Activated T-helper 1 cell treated with Interleukin-2 at 50 U/mL for 16 hours (primary cell): ENCODE measurements around the gene PACSIN2.
"Not testable (repeated sequence)": the region's sequence is repeated elsewhere in the genome, so short reads cannot be mapped to it uniquely, and the experiment has no call there.

Source experiments
- DNase-seq: peaks from one replicate; pipeline ENCODE4 v3.0.0-alpha.2; 2020; ENCODE audit warnings: low read depth

The PACSIN2 gene, protein sequence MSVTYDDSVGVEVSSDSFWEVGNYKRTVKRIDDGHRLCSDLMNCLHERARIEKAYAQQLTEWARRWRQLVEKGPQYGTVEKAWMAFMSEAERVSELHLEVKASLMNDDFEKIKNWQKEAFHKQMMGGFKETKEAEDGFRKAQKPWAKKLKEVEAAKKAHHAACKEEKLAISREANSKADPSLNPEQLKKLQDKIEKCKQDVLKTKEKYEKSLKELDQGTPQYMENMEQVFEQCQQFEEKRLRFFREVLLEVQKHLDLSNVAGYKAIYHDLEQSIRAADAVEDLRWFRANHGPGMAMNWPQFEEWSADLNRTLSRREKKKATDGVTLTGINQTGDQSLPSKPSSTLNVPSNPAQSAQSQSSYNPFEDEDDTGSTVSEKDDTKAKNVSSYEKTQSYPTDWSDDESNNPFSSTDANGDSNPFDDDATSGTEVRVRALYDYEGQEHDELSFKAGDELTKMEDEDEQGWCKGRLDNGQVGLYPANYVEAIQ

DNA sequence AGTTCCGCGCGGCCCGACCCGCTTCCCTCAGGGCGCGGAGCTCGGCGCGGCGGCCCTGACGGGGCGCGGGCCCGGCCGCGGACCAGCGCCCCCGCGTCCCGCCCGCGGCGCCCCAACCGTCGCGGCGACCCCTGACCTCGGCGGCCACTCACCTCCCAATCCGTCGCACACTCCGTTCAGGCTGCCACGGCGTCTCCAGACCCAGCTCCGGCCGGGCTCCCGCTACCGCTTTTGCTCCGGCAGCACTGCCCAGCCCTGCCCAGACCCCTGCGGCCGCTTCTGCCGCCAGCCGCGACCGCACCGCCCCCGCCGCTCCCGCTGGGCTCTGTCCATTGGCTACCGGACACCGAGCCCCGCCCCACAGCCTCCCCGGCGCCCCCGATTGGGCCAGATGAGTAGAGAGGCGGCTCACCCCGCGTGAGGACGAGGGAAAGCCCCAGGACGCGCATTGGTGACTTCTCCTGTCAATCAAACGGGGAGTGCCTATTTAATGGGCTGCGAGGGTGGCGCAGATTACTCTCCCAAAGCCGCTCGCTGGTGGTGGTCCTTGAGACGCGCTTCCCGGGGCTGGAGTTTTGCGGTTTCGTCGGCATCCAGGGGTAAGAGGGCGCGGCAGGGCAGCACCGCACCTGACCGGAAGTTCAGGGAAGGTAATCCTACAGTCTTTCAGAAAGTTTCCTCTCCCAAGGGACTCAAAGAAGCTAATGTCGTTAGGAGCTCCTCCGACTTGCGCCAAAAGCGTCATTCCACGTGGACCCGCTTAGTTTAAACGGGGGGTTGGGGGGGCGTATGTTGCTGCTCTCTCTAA, at the start of gene PACSIN2:
TSS of gene PACSIN2 (minus strand) at position 281 of the 808 bp plus-strand sequence. CDS start 103,069 bp downstream, outside the sequence.
- DNase-seq: peak; percentile 98

DNA sequence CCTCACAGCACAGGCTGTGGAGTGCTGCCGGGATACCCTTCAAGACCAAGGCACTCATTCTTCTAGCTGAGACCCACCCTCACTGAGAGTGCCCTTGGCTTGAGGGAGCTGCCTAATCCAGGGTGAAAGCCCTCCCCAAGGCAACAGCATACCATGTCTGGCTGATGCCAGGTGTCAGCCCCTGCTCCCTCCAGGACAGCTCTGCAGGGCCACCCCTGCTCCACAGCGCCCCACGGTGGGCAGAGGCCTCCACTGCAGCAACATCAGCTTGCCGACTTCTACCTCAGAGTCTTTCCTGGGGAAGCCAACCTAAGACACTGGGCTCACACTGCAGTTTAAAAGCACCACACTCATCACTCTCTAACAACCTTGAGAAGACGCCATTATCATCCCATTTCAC, 45.2 kb upstream of the PACSIN2 start:
- no peak for DNase-seq

DNA sequence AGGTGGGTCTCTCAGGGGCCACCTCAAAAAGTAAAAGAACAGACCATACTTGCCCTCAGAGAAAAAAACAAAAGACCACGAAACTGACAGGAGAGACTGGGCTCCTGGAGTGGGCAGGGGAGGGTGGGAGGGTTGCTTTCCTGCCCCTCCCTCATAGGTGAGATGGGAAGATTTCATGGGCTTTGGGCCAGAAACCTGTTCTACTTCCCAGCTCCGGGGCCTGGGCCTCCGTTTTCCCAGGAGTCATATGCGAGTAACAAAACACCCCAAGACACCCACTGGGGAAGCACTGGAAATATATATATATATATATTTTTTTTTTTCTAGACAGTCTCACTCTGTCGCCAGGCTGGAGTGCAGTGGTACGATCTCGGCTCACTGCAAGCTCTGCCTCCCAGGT, 42.7 kb upstream of the PACSIN2 start:
- no peak for DNase-seq

DNA sequence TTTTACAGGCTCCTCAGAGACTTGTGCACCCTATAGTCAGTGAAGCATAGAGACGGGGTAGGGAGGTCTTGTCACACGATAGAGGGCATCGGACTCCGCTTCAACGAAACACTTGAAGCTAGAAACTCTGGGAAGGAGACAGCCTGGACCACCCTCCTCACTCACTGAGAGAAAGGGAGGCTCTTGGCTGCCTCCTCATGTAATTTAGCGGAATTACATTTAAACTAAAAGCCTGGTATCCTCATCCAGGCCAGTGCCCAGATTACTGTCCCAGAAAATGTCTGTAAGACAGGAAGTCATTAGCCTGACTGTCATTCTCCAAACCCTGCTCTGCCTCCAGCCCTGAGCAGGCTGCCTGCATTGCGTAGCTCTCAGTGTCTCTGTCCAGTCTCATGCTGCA, 38.2 kb upstream of the PACSIN2 start:
- DNase-seq: no peak

DNA sequence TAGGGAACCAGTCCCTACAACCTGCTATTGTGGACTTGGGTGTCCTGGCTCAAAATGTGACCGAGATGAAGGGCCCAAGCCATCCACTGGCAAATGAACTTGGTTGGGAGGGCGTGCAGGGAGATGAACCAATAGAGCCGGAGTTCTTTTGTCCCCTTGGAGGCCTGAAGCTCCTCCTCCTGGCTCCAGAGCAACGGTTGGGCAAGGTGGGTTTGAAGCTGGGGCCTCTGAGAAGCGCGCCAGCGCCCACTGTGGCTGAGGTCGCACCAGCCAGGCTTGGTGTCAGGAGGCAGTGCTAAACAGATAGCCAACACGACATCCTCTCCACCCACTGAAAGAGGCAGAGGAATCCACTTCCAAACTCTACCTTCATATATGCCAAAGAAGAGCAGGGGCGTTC, 36.0 kb upstream of the PACSIN2 start:
- no peak for DNase-seq

DNA sequence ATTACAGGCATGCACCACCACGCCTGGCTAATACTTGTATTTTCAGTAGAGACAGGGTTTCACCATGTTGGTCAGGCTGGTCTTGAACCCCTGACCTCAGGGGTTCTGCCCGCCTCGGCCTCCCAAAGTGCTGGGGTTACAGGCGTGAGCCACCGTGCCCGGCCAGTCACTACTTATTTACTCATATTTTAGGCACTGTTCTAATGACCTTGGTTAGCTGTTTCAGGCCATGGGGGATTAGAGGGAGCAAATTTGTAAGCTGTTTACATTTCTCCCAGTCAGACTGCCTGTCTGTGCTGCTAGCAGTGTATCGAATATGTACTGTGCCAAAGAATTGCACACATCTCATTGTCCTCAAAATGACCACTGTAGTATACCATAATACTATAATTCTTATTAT, 32.7 kb upstream of the PACSIN2 start:
- DNase-seq: no peak

DNA sequence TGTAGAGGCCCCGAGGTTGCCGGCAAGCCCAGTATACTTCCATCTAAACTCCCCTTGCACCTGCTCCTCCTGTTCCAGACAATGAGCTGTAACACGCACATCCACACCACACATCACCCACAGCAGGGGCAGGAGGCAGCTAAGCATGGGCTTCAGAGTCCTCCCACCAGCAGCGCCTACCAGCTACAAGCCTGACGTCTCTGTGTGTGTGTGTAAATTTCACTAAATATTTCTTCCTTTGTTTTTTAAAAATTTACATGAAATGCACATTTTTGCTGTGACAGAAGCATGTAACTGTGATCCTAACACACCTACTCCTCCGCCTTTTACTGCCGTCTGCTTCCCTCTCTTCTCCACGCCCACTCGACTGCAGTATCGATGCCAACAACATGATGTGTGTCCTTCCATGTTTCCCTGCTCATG, 29.4 kb upstream of the PACSIN2 start:
- no peak for DNase-seq

DNA sequence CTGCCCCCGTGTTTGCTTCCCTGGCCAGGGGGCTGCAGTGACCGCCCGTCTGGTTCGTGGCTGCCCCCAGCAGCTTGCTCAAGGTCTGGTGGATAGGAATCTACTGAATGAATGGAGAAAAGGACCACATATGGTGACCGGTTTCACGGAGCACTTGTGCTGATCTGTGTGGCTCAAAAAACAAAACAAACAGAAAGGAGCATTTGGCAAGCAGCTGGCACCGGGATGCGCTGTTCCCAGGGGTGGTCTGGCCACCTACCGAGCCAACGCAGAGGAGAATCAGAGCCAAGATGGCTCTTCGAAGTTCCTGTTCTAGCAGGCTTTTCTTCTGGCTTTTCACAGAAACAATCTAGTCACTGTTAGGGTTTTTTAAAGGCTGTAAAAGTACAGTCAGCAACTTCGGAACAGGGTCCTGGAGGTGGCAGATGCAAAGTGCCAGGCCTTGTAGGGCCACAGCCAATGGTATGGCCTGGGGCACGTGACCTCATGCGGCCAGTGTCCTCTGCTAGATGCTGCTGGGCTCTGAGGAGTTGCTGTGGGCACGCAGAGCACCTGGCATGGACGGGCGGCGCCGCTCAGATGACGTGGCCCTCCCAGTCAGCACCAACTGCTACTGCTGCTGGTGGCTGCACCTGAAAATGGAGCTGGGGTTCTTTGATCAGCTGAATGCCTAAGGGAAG, 27.3 kb upstream of the PACSIN2 start:
- DNase-seq: no peak

DNA sequence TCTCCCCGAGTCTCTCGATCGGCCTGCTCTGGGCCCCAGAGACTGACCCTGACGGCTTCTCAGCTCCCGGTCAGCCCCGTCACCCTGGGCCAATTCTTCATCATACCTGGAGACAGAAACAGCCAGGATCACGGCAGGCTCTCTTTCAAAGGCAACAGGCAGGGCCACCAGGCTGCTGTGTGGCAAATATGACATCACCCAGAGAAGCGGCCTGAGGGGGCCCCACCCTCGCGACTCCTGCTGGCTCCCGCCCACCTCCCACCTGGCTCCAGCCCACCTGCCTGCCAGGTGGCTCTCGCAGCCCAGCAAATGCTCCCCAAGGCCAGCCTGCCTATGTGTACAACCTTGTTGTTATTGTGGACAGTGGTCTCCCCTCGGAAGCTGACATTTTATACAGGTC, 24.9 kb upstream of the PACSIN2 start:
- no peak for DNase-seq

DNA sequence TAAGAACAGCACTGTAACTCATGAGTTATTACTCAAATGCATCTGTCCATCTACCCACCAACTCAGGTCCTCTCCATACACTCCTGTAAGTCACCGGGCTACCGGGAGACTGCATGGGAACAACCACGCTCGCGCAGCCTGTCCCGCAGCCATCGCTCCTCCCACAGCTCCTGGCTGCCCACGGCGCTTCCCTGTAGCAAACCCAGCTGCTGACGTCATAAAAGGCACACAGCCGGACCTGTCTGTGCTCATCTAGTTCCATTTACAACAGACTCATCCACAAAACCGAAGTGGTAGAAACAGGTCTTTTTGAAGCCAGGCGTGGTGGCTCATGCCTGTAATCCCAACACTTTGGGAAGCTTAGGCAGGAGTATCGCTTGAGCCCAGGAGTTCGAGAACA, 23.4 kb upstream of the PACSIN2 start:
- DNase-seq: no peak

DNA sequence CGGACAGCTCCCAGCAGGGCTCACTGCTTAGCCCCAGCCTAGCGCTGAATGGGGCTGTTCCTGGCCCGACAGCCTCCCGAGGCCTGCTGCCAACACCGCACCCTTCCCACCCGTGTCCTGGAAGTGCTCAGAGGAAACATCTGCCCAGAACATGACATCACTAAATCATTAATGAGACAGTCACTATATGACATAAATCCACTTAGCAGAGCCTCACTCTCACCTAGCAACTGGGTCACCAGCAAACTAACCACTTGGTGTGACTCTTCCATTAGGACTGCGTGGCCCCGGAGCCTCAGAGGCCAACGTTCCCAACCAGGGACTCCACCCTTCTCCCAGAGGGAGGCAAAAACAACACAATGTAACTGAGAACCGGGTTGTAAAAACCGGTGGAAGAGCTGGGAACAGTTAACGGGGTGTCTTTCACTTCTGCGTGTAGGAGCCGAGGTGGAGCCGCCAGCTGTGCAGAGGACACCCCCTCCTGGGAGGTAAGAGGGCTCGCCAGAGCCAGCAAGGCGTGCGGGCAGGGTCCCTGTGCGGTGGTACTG, 21.4 kb upstream of the PACSIN2 start:
- DNase-seq: no peak

DNA sequence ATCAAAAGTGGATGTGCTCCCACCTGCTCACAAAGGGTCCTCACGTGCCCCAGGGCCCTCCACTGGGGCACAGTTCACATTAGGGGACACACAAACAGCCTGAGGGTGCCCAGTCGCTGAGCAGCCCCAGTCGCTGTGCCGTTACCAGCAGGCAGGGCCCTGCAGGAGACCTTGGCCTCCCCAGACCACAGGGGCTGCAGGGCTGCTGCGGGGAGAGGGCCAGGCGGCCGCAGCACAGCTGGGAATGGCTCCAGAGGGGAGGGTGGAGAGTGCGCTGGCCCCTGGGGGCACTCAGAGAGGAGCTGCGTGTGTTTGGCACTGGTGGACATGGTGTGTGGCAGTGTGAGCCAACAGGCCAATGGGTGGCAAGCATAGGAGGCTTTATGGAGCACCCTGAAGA, 20.3 kb upstream of the PACSIN2 start:
- DNase-seq: no peak

DNA sequence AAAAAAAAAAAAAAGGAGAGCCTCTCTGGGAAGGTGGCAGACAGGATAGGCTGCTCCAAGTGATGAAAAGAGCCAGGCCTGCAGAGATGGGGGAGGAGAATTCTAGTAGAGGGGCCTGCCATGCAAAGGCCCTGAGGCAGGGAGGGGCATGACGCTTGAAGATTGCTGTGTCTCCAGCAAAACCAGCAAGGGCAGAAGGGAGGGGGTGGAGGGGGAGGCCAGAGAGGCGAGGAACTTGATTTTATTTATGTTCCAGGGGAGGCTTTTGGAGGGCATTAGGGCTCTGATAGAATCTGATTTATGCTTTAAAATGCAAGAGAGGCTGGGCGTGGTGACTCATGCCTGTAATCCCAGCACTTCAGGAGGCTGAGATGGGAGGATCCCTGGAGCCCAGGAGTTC, 16.7 kb upstream of the PACSIN2 start:
- no peak for DNase-seq

DNA sequence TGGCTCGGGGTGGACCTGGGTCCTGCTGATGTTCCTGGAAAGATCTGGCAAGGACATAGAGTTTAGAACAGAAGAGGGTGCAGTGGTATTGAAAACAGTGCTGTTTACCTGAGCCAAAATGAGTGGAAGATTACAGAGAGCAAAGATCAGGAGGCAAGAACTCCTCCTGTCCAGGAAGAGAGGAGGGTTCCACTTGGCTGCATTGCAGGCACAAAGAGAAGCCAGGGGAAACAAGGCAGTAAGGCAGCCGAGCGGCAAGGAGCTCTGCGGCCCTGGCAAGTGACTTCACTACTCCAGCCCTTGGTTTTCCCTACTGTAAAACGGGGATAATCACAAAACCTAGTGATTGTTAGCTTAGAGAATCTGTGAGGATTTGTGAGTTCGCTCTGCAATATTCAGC, 3.7 kb upstream of the PACSIN2 start:
- DNase-seq: no peak

DNA sequence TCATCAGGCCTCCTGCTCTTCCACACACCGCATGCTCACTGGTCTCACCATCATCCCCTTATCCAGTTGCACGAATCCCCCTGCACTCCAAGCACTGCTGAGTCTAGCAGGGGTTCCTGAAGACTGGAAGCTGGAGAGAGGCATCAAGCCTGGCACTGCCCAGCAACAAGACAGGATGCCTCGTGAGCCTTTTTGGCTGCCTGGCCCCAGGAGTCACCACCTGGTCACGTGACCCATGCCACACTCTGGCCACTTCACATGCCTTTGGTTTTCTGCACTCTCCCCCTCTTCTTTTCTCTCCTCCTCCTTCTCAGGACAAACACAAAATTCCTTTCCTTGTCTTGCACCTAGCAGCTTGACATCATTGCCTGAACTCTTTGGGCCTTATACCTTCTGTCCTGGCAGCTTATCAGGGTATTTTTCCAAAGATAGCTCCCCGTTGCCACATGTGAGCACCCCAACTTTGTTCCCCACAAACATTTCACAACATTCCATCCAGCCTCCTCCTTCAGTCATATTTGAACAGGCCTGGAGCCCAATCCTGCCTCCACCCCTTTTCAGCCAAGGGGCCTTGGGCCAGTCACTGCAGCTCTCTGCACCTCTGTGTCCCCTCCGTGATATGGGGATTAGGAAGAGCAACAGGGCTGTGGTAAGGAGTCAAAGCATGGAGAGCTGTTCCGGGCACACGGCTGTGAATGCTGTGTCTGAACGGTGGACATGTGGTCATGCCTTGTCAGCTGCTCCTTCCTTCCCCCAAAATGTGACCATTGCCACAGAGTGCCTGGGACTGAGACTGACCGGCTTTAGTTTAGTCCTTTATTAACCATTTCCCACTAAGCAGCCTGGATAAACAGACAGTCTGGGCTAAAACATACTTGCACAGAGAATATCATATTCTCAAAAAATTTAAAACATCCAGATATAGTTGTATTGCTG, 2.8 kb upstream of the PACSIN2 start:
- DNase-seq: no peak

DNA sequence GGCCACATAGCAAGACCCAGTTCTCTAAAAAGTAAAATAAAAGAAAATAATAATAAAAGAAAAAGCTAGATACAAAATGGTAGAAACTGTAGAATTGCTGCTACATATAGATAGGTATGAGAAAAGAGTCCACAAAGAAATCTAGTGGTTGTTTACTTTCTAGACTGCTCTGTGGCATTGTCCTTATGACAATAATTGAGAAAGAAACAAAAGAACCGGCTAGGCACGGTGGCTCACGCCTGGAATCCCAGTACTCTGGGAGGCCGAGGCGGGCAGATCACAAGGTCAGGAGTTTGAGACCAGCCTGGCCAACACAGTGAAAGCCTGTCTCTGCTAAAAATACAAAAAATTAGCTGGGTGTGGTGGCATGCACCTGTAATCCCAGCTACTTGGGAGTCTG, 1.2 kb upstream of the PACSIN2 start:
- not testable (repeated sequence) for DNase-seq

DNA sequence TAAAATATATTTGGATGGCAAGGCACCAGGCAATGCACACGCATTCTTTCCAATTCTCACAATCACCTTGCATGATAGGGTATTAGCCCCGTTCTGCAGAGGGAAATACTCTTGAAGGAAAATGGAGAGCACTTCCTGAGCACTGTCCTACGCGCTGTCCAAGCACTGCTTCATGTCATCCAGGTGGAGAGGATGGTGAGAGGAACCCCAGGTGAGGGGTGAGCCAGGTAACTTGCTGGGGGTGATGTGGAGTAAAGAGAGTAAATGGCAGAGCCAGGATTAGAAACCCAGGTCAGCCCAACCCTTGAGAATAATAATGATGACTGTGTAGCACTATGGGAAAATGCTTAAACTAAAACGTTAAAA, 711 bp upstream of the PACSIN2 start:
- DNase-seq: no peak

DNA sequence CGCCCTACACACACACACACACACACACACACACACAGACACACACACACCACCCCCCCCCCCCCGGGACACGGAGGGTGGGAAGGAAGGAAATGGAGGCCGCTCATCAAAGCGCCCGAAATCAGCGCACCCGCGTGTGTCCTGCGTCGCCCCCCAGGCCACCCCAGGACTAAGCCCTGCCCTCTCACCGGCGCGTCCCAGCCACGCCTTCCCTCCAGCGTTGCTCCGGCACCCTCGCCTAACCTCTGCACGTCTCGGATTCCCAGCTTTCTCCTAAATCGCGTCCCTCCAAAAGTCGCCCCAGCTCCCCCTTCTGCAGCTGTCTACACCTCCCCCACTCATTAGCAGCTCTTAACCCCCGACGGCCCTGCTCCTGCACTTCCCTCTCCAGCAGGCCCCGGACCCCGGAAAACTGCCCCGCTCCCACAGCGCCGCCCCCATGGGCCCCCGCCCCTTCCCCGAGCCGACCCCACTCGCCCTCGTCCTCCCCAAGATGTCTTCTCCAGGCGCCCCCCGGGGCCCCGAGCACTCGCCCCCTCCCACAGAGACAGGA, 557 bp downstream of the PACSIN2 start:
- peak; percentile 13 for DNase-seq

DNA sequence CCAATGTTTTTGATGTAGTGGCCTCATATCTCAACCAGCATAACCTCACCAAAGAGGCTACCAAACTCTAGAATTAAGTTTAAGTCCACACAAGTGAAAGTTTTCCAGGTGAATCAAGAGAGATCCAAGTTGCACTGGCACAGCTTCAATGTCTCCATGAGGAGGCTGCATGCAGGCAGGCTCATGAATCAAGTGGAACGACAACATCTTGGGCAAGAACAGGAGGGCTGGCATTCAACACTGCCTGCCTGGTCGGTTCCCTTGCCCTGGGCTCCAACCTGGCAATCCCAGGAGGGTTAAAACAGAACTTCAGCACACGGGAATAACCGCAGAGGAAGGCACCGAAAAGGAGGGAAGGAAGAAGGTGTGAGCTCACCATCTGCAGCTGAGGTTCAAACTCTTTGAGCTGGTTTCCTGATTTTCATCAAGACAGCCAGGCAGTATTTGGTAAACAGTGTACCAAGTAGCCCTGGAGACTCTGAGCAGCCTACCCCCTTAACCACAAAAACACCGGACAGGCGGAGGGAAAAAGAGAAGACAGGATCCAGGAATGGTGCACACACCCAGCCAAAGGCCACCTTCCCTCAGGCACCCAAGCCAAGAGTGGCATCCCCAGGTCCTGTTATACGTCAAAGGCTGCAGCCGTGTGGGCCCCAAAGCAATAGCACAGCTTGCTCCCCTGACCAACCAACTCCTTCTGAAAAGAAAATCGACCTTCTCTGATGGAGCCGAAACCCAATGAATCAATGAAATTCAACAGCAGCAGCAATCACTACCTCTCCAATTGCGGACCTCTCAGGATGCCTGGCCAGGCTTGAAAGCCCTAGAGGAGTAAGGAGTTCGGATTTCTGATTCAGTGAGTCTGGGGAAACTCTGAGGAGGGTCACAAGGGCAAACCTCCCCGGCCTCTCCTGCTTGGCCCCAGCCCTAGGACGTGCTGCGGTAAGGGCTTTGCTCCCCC, 1.3 kb downstream of the PACSIN2 start:
- no peak for DNase-seq

DNA sequence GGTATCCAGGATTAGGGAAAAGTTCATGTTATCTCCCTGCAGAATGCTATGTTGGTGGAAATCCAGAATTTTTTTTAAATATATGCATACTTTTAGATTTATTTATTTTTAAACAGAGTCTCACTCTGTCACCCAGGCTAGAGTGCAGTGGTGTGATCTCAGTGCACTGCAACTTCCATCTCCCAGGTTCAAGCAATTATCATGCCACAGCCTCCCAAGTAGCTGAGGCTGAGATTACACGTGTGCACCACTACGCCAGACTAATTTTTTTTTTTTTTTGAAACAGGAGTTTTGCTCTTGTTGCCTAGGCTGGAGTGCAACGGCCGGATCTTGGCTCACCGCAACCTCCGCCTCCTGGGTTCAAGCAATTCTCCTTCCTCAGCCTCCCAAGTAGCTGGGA, 2.6 kb downstream of the PACSIN2 start:
- DNase-seq: no peak
